ENCODE data around the gene UROS. TPM values are rescaled to one million over a fixed set of nuclear protein-coding genes. Genes with fewer than 3 reads are reported as not detected.

The UROS gene
- polyA plus RNA-seq, 2 of the 4 experiments (the other 2 are of a cell fraction): 52.9 to 71.1 TPM

DNA sequence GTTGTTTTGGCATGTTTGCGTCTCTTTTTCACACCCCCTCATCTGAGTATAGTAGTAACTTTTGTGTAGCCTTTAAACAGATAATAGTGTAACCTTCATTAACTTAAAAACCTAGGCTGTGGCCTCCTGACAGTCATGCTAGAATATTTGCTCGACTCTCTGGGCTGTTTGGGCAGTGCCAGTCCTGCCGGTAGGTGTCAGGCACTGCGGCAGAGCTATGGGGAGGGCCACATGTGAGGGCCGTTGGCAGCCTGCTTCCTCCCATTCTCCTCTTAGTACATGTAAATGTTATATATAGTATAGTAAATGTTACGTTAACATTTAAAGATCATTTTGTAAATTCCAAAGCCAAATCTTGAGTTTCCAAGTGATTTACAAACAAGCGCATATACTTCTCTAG lies 26.4 kb upstream of the UROS start:
- H3K4me2 ChIP-seq: no peak overlapping the region
- ATAC-seq (no peak), FAIRE-seq (no peak), DNase-seq (ENCODE audit: low read depth in 1 of 2, low spot score in 1 of 2) (no peak)
- H3K4me1 ChIP-seq: no peaks in the 10 kb centered on the region
- ChIA-PET CTCF (no interaction called here), POLR2A (no interaction called here)
- TF ChIP-seq, protein P1, sequence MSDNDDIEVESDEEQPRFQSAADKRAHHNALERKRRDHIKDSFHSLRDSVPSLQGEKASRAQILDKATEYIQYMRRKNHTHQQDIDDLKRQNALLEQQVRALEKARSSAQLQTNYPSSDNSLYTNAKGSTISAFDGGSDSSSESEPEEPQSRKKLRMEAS (IDR thresholded peaks at IDR 0.05): no peak
- TF ChIP-seq TP53 (CRISPR knock-in tag; IDR thresholded peaks at IDR 0.05) (no peak), JUN (IDR thresholded peaks at IDR 0.05) (no peak), EP300 (IDR thresholded peaks at IDR 0.05) (no peak), ZC3H11A (IDR thresholded peaks at IDR 0.05) (no peak), EHMT2 (IDR thresholded peaks at IDR 0.05; ENCODE audit: low read depth) (no peak), RNF2 (IDR thresholded peaks at IDR 0.05; ENCODE audit: borderline replicate concordance, low read depth) (no peak), HDAC2 (IDR thresholded peaks at IDR 0.05) (no peak), CHD2 (IDR thresholded peaks at IDR 0.05; ENCODE audit: low read length, partially characterized antibody) (no peak), MYC (IDR thresholded peaks at IDR 0.05; ENCODE audit: borderline replicate concordance, low read length) (no peak)
- no peak overlapping the region for H3K4me3 ChIP-seq
- no peak overlapping the region for H3K27ac ChIP-seq
- H3K9me3 ChIP-seq: no peaks in the 10 kb centered on the region
- 93% methylated on average over 7 of the region's 7 CpGs for WGBS (ENCODE audit: missing lambda C conversion rate)

- WGBS (ENCODE audit: missing lambda C conversion rate): 100% methylated on average over 2 of the region's 2 CpGs
- Histone ChIP-seq H3K4me2 (no peak overlapping the region), H3K4me3 (no peak overlapping the region), H3K9me3 (no peaks in the 10 kb centered on the region), H3K27ac (no peak overlapping the region), H3K4me1 (no peaks in the 10 kb centered on the region)
- DNase-seq (ENCODE audit: low read depth in 1 of 2, low spot score in 1 of 2) (no peak), ATAC-seq (no peak), FAIRE-seq (no peak)
- TF ChIP-seq CHD4 (IDR thresholded peaks at IDR 0.05; ENCODE audit: borderline replicate concordance) (no peak), ZC3H11A (IDR thresholded peaks at IDR 0.05) (no peak), RFX5 (IDR thresholded peaks at IDR 0.05) (no peak), ZFP36 (IDR thresholded peaks at IDR 0.05; ENCODE audit: borderline replicate concordance, partially characterized antibody) (no peak), NFE2L2 (conservative IDR thresholded peaks at IDR 0.05; ENCODE audit: low read length) (no peak), MAZ (IDR thresholded peaks at IDR 0.05; ENCODE audit: borderline replicate concordance, low read depth, low read length) (no peak), MAFK (IDR thresholded peaks at IDR 0.05; ENCODE audit: partially characterized antibody) (no peak), RCOR1 (IDR thresholded peaks at IDR 0.05; ENCODE audit: low read depth, low read length) (no peak), TFCP2L1 (CRISPR knock-in tag; IDR thresholded peaks at IDR 0.05) (no peak), POLR2AphosphoS2 (conservative IDR thresholded peaks at IDR 0.05; ENCODE audit: low read length) (no peak), KDM5A (IDR thresholded peaks at IDR 0.05) (no peak), TP53 (CRISPR knock-in tag; IDR thresholded peaks at IDR 0.05) (no peak), CBX8 (IDR thresholded peaks at IDR 0.05) (no peak), ZNF302 (CRISPR knock-in tag; IDR thresholded peaks at IDR 0.05) (no peak), HEYL (CRISPR knock-in tag; IDR thresholded peaks at IDR 0.05) (no peak), RNF2 (IDR thresholded peaks at IDR 0.05; ENCODE audit: borderline replicate concordance, low read depth) (no peak), HOXB5 (CRISPR knock-in tag; IDR thresholded peaks at IDR 0.05) (no peak)
- TF ChIP-seq, protein P2, sequence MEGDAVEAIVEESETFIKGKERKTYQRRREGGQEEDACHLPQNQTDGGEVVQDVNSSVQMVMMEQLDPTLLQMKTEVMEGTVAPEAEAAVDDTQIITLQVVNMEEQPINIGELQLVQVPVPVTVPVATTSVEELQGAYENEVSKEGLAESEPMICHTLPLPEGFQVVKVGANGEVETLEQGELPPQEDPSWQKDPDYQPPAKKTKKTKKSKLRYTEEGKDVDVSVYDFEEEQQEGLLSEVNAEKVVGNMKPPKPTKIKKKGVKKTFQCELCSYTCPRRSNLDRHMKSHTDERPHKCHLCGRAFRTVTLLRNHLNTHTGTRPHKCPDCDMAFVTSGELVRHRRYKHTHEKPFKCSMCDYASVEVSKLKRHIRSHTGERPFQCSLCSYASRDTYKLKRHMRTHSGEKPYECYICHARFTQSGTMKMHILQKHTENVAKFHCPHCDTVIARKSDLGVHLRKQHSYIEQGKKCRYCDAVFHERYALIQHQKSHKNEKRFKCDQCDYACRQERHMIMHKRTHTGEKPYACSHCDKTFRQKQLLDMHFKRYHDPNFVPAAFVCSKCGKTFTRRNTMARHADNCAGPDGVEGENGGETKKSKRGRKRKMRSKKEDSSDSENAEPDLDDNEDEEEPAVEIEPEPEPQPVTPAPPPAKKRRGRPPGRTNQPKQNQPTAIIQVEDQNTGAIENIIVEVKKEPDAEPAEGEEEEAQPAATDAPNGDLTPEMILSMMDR (IDR thresholded peaks at IDR 0.05): no peak
- TF ChIP-seq, protein P3, sequence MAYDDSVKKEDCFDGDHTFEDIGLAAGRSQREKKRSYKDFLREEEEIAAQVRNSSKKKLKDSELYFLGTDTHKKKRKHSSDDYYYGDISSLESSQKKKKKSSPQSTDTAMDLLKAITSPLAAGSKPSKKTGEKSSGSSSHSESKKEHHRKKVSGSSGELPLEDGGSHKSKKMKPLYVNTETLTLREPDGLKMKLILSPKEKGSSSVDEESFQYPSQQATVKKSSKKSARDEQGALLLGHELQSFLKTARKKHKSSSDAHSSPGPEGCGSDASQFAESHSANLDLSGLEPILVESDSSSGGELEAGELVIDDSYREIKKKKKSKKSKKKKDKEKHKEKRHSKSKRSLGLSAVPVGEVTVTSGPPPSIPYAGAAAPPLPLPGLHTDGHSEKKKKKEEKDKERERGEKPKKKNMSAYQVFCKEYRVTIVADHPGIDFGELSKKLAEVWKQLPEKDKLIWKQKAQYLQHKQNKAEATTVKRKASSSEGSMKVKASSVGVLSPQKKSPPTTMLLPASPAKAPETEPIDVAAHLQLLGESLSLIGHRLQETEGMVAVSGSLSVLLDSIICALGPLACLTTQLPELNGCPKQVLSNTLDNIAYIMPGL (CRISPR knock-in tag; IDR thresholded peaks at IDR 0.05; ENCODE audit: borderline replicate concordance): no peak
- ChIA-PET POLR2A (no interaction called here), CTCF (no interaction called here)
Measured at GRCh38 chr10:125848857-125849256, 25.8 kb upstream of the UROS start.
